ENCODE measurements around the gene COPB1.

The COPB1 gene

GRCh38 chr11:14499560-14500180, at the start of gene COPB1:
Gene COPB1 (minus strand): TSS chr11:14499811. CDS start chr11:14498928, 883 bp downstream.
- H3K4me3 ChIP-seq (ENCODE audit: low read length): peak within 1 kb of the TSS; percentile 96
- TF ChIP-seq CTCF (IDR thresholded peaks at IDR 0.05; ENCODE audit: insufficient read depth, low read depth, low read length, missing control alignments): no peak
- peak; percentile 96 for DNase-seq (ENCODE audit: low read depth)

- H3K4me3 ChIP-seq (ENCODE audit: low read length): no peak overlapping the region
- no peak for TF ChIP-seq CTCF (IDR thresholded peaks at IDR 0.05; ENCODE audit: insufficient read depth, low read depth, low read length, missing control alignments)
- no peak for DNase-seq (ENCODE audit: low read depth)
These were observed 47.8 kb upstream of the COPB1 start for GRCh38 chr11:14547440-14547839.

GRCh38 chr11:14546672-14547071, 47.1 kb upstream of the COPB1 start:
- no peak overlapping the region for H3K4me3 ChIP-seq (ENCODE audit: low read length)
- TF ChIP-seq CTCF (IDR thresholded peaks at IDR 0.05; ENCODE audit: insufficient read depth, low read depth, low read length, missing control alignments): no peak
- no peak for DNase-seq (ENCODE audit: low read depth)

- DNase-seq (ENCODE audit: low read depth): peak; percentile 13
- TF ChIP-seq CTCF (IDR thresholded peaks at IDR 0.05; ENCODE audit: insufficient read depth, low read depth, low read length, missing control alignments): no peak
- H3K4me3 ChIP-seq (ENCODE audit: low read length): no peak overlapping the region
These were observed 45.0 kb upstream of the COPB1 start for GRCh38 chr11:14544611-14545010.

- no peak for TF ChIP-seq CTCF (IDR thresholded peaks at IDR 0.05; ENCODE audit: insufficient read depth, low read depth, low read length, missing control alignments)
- no peak for DNase-seq (ENCODE audit: low read depth)
- no peak overlapping the region for H3K4me3 ChIP-seq (ENCODE audit: low read length)
These were observed 43.6 kb upstream of the COPB1 start for GRCh38 chr11:14543260-14543659.

- H3K4me3 ChIP-seq (ENCODE audit: low read length): no peak overlapping the region
- DNase-seq (ENCODE audit: low read depth): no peak
- no peak for TF ChIP-seq CTCF (IDR thresholded peaks at IDR 0.05; ENCODE audit: insufficient read depth, low read depth, low read length, missing control alignments)
These were observed 42.7 kb upstream of the COPB1 start for GRCh38 chr11:14542324-14542723.
